Endodermal cell (in vitro differentiated cells): ENCODE measurements around the gene LRRC74B. TPM values are rescaled to one million over a fixed set of nuclear protein-coding genes. Genes with fewer than 3 reads are reported as not detected.
A peak's percentile ranks its signal among the peaks of the same experiment; 100 is the strongest.

Experiments
- DNase-seq: peaks from one replicate; pipeline ENCODE4 v3.0.0-alpha.2; 2017
- H3K27ac ChIP-seq: 2 replicates; pipeline ENCODE4 v1.5.1; 2013; ENCODE audit warnings: mild to moderate bottlenecking, low read depth, low read length, moderate library complexity
- H3K27me3 ChIP-seq: 2 replicates; pipeline ENCODE4 v1.6.1; 2013; ENCODE audit warnings: mild to moderate bottlenecking, low read length, moderate library complexity; ENCODE audit not compliant: insufficient read depth, control insufficient read depth, poor library complexity, severe bottlenecking
- H3K36me3 ChIP-seq: 2 replicates; pipeline ENCODE4 v1.7.0; 2013; ENCODE audit warnings: mild to moderate bottlenecking, low read length, moderate library complexity; ENCODE audit not compliant: control insufficient read depth, insufficient read depth
- H3K4me1 ChIP-seq: one replicate; pipeline ENCODE4 v1.7.0; 2013; ENCODE audit warnings: low read length; ENCODE audit not compliant: control insufficient read depth, insufficient read depth
- H3K4me3 ChIP-seq: 2 replicates; pipeline ENCODE4 v1.5.1; 2013; ENCODE audit warnings: mild to moderate bottlenecking, low read length, moderate library complexity
- H3K9ac ChIP-seq: 2 replicates; pipeline ENCODE4 v1.6.1; 2013; ENCODE audit warnings: mild to moderate bottlenecking, low read length, moderate library complexity; ENCODE audit not compliant: poor library complexity, severe bottlenecking; ENCODE audit errors: extremely low read depth
- H3K9me3 ChIP-seq: 2 replicates; pipeline ENCODE4 v1.6.1; 2013; ENCODE audit warnings: mild to moderate bottlenecking, low read length, moderate library complexity; ENCODE audit not compliant: control insufficient read depth
- H3K27ac Mint-ChIP-seq: 2 replicates; pipeline ENCODE4 v1.8.0; 2020; ENCODE audit warnings: mixed read lengths
- H3K27me3 Mint-ChIP-seq: 2 replicates; pipeline ENCODE4 v1.8.0; 2021; ENCODE audit warnings: mild to moderate bottlenecking, mixed read lengths; ENCODE audit not compliant: insufficient read depth
- H3K36me3 Mint-ChIP-seq: 2 replicates; pipeline ENCODE4 v1.8.0; 2020; ENCODE audit warnings: low read depth, mixed read lengths
- H3K4me1 Mint-ChIP-seq: 2 replicates; pipeline ENCODE4 v1.8.0; 2020; ENCODE audit warnings: mixed read lengths
- H3K4me3 Mint-ChIP-seq: 2 replicates; pipeline ENCODE4 v1.8.0; 2020; ENCODE audit warnings: mild to moderate bottlenecking, moderate library complexity, mixed read lengths
- H3K9me3 Mint-ChIP-seq: 2 replicates; pipeline ENCODE4 v1.8.0; 2020; ENCODE audit warnings: mild to moderate bottlenecking, mixed read lengths
- WGBS, 2 experiments: methylation state at CpG; one replicate each; pipeline versions ENCODE4 v1.1.5 to v1.1.7; 2013; ENCODE audit warnings: missing lambda C conversion rate in 2 of 2, mixed read lengths in 1 of 2; ENCODE audit not compliant: insufficient coverage in 1 of 2, insufficient read length in 1 of 2; 5-methylcytosine and 5-hydroxymethylcytosine counted together
- long read RNA-seq, 4 experiments: library from polyadenylated mRNA in 2 of 4; library from RNA in 1 of 4; library from capped mRNA in 1 of 4; stranded (forward) in 3 of 4; unstranded in 1 of 4; transcript quantifications; one replicate each; pipeline ENCODE4 v2.0.0, GENCODE V29; 2020 to 2021; ENCODE audit warnings: inconsistent platforms in 1 of 4
- polyA plus RNA-seq, 2 experiments: library from polyadenylated mRNA; stranded (reverse); fragments of 50-300 nt; gene quantifications; one replicate each; pipeline ENCODE4 v1.2.3, GENCODE V29; 2013
- total RNA-seq, 2 donors: library from RNA; stranded (reverse); fragmentation: NEBNext Ultra II Directional in 1 of 2; extraction: Animal tissue kit (Norgen Biotek cat#: 25700) in 1 of 2; gene quantifications; 2 replicates in 1 of 2; 3 replicates in 1 of 2; pipeline ENCODE4 v1.2.1, GENCODE V29; 2021
- TF ChIP-seq, protein P1 (sequence below): fragments of 200-600 bp; sonication (generic); conservative IDR thresholded peaks from 2 replicates; pipeline ENCODE4 v1.5.0; 2021; ENCODE audit warnings: antibody characterized with exemption, mild to moderate bottlenecking

Gene LRRC74B, protein sequence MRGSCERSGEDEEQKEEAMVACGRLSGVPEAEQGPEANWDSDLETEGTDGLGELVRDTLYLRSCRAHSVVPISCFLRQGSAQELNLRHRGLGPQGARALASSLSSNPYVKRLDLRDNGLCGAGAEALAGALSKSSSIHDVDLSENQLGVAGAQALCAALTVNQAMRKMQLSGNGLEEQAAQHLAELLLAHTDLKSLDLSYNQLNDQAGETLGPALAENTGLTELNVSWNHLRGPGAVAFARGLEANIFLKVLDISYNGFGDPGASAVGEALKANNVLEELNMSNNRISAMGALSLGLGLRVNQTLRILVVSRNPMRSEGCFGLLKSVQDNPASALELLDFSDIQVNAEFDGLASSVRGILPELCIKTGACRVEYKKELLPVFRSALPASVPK
- not detected for total RNA-seq
- 0.39 TPM for polyA plus RNA-seq (2013, experiment 1 of 2)
- polyA plus RNA-seq (2013, experiment 2 of 2): 0.58 TPM
- long read RNA-seq, experiment 1: 0 reads
- long read RNA-seq, experiment 2: 0 reads
- long read RNA-seq, experiment 3: 0 reads
- long read RNA-seq, experiment 4: 0 reads

DNA sequence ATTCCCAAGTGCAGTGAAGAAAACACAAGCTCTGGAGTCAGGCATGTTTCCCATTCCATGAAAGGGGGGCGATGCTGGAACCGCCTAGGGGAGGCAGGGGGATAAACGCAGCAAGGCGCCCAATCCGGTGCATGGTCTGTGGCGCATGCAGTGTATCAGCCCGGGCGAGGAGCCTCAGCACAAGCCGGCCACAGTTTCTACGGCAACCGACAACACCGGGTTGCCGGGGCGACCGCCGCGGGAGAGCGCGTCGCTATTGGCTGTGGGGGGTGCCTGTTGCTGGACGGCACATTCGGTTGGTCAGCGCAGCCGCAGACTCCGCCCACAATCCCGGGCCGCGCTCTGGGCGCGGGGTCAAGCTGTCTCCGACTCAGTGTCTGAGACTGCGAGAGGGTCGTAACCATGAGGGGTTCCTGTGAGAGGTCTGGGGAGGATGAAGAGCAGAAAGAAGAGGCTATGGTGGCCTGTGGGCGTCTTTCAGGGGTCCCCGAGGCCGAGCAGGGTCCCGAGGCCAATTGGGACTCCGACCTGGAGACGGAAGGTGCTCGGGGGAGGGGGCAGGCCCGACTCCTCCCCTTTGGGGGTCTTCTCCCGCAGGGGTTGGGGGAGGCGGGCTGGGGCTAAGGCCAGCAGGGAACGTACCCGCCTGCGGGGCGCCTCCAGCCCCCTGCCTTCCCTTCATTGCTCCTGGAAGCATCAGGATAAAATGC lies at the start of gene LRRC74B:
LRRC74B (plus strand) TSS at position 362 of the 710 bp plus-strand sequence; CDS start at position 403, 41 bp downstream.
- Histone ChIP-seq H3K36me3 (no peaks in the 10 kb centered on the region), H3K4me1 (peaks cover 5% of the 10 kb centered on the region), H3K9ac (peak within 1 kb of the TSS; percentile 78), H3K9me3 (no peaks in the 10 kb centered on the region), H3K27me3 (no peaks in the 10 kb centered on the region), H3K4me3 (peak within 1 kb of the TSS; percentile 85), H3K27ac (peak within 1 kb of the TSS; percentile 73)
- 1% methylated on average over 27 to 47 of the region's 47 CpGs for WGBS, 2 experiments
- H3K27me3 Mint-ChIP-seq: peaks cover 20% of the 10 kb centered on the region
- no peaks in the 10 kb centered on the region for H3K36me3 Mint-ChIP-seq
- peak within 1 kb of the TSS; percentile 66 for H3K4me3 Mint-ChIP-seq
- H3K4me1 Mint-ChIP-seq: peaks cover 7% of the 10 kb centered on the region
- TF ChIP-seq, protein P1, sequence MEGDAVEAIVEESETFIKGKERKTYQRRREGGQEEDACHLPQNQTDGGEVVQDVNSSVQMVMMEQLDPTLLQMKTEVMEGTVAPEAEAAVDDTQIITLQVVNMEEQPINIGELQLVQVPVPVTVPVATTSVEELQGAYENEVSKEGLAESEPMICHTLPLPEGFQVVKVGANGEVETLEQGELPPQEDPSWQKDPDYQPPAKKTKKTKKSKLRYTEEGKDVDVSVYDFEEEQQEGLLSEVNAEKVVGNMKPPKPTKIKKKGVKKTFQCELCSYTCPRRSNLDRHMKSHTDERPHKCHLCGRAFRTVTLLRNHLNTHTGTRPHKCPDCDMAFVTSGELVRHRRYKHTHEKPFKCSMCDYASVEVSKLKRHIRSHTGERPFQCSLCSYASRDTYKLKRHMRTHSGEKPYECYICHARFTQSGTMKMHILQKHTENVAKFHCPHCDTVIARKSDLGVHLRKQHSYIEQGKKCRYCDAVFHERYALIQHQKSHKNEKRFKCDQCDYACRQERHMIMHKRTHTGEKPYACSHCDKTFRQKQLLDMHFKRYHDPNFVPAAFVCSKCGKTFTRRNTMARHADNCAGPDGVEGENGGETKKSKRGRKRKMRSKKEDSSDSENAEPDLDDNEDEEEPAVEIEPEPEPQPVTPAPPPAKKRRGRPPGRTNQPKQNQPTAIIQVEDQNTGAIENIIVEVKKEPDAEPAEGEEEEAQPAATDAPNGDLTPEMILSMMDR: no peak
- DNase-seq: peak; percentile 98
- no peaks in the 10 kb centered on the region for H3K9me3 Mint-ChIP-seq
- H3K27ac Mint-ChIP-seq: peak within 1 kb of the TSS; percentile 88

DNA sequence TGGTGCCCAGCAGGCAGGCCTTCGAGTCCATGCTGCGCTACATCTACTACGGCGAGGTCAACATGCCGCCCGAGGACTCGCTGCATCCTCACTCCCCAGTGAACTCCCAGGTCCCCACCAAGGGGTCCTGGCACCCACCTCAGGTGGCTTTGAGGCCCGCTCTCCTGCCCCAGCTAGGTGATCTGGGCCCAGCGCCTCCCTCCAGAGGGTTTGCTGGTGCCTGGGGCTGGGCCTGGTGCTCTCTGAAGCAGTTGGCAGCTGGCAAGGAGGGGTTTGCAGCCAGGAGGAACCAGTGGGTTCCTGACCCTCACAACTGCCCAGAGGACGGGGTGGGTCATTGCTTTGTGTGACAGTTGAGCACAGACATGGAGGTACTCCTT lies 49.7 kb upstream of the LRRC74B start:
- Histone ChIP-seq H3K27ac (no peak overlapping the region), H3K9me3 (no peaks in the 10 kb centered on the region), H3K9ac (no peak overlapping the region), H3K4me1 (peaks cover 11% of the 10 kb centered on the region), H3K36me3 (peaks cover 7% of the 10 kb centered on the region), H3K4me3 (no peak overlapping the region), H3K27me3 (no peaks in the 10 kb centered on the region)
- DNase-seq: no peak
- 93 to 98% methylated on average over 9 to 10 of the region's 10 CpGs for WGBS, 2 experiments
- TF ChIP-seq, protein P1: no peak
- Mint-ChIP-seq H3K9me3 (no peaks in the 10 kb centered on the region), H3K27me3 (no peaks in the 10 kb centered on the region), H3K4me1 (peaks cover 6% of the 10 kb centered on the region), H3K27ac (no peak overlapping the region), H3K4me3 (no peak overlapping the region), H3K36me3 (peaks cover 12% of the 10 kb centered on the region)

DNA sequence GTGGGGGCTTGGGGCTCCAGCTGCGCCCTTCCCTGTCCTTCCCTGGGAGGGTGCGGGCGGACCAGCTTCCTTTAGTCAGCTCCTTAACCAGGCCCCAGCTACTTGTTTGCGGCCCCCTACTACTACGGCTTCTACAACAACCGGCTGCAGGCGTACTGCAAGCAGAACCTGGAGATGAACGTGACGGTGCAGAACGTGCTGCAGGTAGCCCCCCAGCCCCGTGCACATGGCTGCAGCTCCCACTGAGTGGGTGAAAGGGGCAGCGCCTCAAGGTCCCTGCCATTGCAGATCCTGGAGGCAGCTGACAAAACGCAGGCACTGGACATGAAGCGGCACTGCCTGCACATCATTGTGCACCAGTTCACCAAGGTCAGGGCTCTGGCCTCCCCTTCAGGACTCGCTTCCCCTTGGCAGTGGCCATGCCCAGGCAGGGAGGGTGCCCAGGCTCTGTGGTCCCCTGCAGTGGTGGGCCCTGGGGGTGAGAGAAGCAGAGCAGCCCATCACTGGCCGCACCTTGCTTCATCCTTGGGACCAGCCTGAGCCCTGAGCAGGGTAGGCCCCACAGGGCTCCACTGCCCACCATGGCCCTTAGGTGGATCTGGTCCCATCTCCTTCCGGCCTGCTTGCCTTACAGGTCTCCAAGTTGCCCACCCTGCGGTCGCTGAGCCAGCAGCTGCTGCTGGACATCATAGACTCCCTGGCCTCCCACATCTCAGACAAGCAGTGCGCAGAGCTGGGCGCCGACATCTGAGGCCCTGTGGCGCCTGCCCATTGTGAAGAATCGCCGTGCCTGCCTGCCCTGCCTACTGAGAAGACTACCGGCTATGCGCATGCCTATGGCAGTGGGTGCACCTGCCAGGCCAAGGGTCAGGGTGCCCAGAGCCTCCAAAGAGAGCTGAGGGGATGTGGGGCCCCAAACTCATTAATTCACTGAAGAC lies 48.9 kb upstream of the LRRC74B start:
- H3K9me3 Mint-ChIP-seq: no peaks in the 10 kb centered on the region
- no peak overlapping the region for H3K27ac Mint-ChIP-seq
- Histone ChIP-seq H3K9ac (no peak overlapping the region), H3K4me1 (peaks cover 11% of the 10 kb centered on the region), H3K27ac (no peak overlapping the region), H3K4me3 (no peak overlapping the region), H3K9me3 (no peaks in the 10 kb centered on the region), H3K27me3 (no peaks in the 10 kb centered on the region), H3K36me3 (peaks cover 7% of the 10 kb centered on the region)
- H3K4me3 Mint-ChIP-seq: no peak overlapping the region
- no peak for DNase-seq
- WGBS, 2 experiments: 94 to 97% methylated on average over 18 to 27 of the region's 27 CpGs
- peaks cover 8% of the 10 kb centered on the region for H3K4me1 Mint-ChIP-seq
- no peaks in the 10 kb centered on the region for H3K27me3 Mint-ChIP-seq
- peaks cover 10% of the 10 kb centered on the region for H3K36me3 Mint-ChIP-seq
- TF ChIP-seq, protein P1: no peak
